SKM-1 (cell line): ENCODE results near the gene WDR27.

Experiments used
- DNase-seq: peaks from one replicate; lab custom pipeline; 2025; ENCODE audit not compliant: unreplicated experiment; lab: John Stamatoyannopoulos, UW

WDR27 gene

GRCh38 chr6:169416249-169416648 lies 285.6 kb downstream of the WDR27 start:
- DNase-seq, result no peak

- DNase-seq, result no peak
Observed at GRCh38 chr6:169415179-169415578, 286.6 kb downstream of the WDR27 start.

- DNase-seq, result no peak
Observed at GRCh38 chr6:169411722-169412121, 290.1 kb downstream of the WDR27 start.

GRCh38 chr6:169411296-169411695 lies 290.5 kb downstream of the WDR27 start:
- no peak for DNase-seq

GRCh38 chr6:169409742-169410312 lies 292.0 kb downstream of the WDR27 start:
- no peak for DNase-seq

DNA sequence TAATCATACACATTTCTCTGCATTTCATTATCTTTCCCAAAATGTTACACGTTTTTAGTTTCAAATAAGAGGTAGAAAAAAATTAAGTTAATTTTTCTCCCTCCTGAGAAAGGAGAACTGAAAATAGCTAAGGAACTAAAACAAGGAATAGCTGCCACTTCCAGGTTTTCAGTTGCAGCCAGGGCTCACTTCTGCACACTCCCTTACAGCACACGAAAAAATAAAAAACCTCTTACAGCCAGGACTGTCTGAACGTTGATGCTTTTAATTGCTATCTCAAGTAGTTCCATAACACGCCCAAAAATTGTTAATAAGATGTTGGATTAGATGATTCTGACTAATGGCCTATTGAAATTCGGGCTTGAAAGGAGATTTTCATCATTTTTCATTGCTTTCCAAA lies 294.5 kb downstream of the WDR27 start:
- no peak for DNase-seq
